NCI-H526 treated with DMSO at 0.1 percent for 48 hours (cell line): ENCODE data around the gene ENOX2.
"Not testable (repeated sequence)": the region's sequence is repeated elsewhere in the genome, so short reads cannot be mapped to it uniquely, and the experiment has no call there.

ENCODE experiments used
- DNase-seq: peaks from one replicate; lab custom pipeline; 2025; lab: John Stamatoyannopoulos, UW

ENOX2 gene

DNA sequence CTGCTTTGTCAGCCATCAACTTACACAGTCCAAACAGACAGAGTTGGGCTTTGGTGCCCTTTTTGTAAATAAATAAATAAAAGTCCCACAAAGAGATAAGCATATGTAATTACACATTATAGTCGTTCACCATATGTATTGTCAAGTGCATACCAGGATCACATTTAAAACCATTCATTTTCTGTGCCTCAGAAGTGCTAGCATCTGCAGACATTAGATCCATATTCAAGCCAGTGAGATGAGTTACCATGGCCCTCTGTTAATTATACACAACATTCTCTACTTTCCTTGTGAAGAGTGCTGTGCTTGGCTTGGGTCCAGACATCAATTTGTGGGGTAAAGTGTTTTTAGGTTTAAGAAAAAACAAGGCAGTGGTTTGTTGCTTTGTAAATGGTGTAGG lies 76.8 kb downstream of the ENOX2 start:
- no peak for DNase-seq

DNA sequence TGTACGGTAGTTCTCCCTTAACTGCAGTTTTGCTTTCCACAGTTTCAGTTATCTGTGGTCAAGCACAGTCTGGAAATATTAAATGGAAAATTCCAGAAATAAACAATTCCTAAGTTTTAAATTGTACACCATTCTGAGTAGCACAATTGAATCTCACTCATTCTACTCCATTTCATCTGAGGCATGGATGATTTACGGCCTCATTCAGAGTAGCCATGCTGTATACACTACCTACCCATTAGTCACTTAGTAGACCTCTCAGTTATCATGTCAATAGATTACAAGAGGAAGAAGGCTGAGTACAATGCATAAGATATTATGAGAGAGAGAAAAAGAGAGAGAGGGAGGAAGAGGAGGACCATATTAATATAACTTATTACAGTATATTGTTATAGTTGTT lies 77.5 kb downstream of the ENOX2 start:
- no peak for DNase-seq

DNA sequence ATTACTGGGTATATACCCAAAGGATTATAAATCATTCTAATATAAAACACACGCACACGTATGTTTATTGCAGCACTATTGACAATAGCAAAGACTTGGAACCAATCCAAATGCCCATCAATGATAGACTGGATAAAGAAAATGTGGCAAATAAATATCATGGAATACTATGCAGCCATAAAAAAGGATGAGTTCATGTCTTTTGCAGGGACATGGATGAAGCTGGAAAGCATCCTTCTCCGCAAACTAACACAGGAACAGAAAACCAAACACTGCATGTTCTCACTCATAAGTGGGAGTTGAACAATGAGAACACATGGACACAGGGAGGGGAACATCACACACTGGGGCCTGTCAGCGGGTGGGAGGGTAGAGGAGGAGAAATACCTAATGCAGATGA lies 83.6 kb downstream of the ENOX2 start:
- not testable (repeated sequence) for DNase-seq

DNA sequence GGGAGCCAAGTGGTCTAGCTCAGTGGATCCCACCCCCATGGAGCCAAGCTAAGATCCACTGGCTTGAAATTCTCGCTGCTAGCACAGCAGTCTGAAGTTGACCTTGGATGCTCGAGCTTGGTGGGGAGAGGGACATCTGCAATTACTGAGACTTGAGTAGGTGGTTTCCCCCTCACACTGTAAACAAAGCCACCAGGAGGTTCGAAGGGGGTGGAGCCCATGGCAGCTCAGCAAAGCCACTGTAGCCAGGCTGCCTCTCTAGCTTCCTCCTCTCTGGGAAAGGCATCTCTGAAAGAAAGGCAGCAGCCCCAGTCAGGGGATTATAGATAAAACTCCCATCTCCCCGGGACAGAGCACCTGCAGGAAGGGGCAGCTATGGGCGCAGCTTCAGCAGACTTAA lies 89.1 kb downstream of the ENOX2 start:
- not testable (repeated sequence) for DNase-seq

DNA sequence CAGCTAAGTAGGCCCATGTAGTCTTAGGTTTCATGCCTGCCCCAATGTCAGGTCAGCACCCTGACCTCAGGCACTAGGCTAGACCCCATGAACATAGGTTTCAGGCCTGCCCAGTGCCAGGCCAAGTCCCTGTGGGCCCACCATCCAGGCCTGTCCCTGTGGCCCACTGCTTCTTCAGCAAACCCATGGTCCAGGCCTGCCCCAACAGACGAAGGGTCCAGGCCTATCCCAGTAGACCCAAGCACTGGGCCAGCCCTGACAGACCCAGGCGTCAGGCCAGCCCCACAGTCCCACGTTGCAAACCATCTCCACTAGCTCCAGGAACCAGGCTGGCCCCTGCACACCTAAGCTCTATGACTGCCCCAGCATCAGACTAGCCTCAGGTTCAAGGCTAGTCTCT lies 92.4 kb downstream of the ENOX2 start:
- no peak for DNase-seq

DNA sequence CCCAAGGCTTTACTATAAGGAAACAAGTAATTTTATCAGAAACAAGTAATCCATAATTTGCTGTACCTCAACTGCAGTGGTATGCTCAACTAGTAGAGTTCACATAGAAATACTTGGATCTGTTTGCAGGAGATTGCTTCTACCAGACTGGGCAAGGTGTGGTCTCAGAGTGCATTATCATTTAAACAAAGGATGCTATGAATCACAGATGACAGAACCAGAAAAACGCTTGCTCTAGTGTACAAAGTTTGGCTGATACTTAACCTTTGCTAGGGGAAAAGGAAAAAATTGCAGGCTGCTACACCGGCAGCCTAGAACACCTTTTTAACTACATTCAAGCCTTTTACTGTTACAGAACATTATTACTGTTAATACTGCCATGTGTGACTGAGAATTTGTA lies 97.1 kb downstream of the ENOX2 start:
- DNase-seq, result no peak

DNA sequence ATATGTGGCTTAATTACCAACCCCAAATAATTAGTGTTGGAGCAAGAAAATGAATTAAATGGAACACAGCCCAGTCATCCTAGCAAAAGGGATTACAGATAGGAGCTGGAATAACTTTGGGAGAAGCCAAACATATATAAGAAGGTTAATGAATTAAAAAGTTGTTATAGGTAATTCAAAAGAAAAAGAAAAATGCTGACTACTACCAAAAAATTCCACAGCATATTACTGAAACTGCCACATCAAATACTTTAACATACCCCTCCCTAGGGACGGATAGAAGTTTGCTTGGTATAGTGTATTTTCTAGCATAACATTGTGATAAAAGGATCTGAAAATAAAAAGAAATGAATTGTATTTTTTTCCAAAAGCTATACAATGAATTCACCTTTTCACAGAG lies 99.5 kb downstream of the ENOX2 start:
- no peak for DNase-seq

DNA sequence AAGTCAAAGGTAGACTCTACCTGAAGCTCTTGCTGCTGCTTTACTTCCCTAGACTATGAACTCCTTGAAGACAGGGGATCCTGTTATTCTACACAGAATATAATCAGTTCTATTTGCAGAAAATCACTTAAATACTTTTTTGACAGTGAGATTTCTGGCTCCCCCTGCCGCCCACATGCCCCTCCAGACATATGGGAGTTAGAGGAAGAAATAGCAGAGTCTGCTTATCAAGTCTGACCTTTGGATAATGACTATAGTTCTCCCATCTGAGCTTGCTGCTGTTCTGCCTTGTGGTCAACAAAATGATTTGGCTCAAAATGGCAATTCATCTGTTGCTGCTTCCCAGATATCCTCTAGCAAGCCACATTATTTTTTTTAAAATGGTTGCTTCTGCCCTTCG lies 101.1 kb downstream of the ENOX2 start:
- no peak for DNase-seq

DNA sequence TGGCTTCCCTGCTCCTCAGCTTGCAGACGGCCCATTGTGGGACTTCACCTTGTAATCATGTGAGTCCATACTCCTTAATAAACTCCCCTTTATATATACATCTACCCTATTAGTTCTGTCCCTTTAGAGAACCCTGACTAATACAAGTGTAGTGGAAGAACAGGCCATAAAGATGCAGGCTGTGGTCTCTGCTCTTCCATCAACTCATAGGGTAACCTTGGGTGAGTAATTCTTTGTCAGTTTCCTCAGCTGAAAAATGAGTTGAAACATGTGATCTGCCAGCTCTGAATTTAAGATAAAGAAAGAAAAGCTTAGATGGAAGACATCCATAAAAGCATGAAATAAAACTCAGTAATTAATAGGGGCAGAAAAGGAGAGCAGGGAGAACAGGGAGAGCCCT lies 103.6 kb downstream of the ENOX2 start:
- DNase-seq, result no peak

DNA sequence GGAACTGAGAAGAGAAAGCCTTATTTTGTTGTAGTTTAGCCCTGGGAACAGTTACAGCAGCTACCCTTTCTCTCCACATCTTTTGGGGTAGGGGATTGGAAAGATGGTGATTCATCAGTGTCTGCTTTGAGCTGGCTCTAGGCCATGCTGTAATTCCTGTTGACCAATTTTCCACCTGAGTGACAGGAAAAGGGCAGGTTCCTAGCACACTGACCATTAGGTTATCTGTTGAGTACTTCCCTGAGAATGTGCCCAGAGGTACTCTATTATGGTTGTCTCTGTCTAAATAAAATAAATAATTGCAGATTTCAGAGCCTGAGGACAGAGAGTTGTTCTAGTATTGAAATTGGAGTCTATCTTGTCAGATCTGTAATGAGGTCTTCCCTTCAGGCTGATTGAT lies 109.0 kb downstream of the ENOX2 start:
- no peak for DNase-seq

DNA sequence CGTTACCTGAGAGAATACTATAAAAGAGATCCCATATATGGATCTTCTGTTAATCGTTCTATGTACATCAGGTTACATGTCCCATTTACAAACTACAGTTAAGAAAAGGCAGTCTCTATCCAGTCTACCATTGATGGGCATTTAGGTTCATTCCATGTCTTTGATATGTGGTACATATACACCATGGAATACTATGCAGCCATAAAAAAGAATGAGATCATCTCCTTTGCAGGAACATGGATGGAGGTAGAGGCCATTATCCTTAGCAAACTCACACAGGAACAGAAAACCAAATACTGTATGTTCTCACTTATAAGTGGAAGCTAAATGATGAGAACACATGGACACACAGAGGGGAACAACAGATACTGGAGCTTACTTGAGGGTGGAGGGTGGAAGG lies 111.1 kb downstream of the ENOX2 start:
- DNase-seq, result not testable (repeated sequence)

DNA sequence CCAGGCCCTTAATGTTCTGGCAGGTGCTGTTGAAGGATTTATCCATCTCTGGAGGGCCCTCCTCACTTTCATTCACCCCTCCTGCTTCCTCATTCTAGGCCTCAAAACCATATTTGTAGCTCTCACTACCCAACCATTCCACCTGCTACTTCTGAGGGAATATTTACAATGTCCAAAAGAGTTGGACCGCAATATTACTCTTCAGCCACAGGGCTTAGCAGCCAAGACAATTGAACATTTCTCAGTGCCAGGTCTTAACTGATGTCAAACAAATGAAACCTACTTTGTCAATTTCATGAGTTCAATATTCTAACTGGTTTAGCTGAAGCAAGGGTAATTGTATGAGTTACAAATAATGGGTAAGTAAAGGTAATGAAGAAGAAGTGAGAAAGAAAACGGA lies 113.2 kb downstream of the ENOX2 start:
- no peak for DNase-seq

DNA sequence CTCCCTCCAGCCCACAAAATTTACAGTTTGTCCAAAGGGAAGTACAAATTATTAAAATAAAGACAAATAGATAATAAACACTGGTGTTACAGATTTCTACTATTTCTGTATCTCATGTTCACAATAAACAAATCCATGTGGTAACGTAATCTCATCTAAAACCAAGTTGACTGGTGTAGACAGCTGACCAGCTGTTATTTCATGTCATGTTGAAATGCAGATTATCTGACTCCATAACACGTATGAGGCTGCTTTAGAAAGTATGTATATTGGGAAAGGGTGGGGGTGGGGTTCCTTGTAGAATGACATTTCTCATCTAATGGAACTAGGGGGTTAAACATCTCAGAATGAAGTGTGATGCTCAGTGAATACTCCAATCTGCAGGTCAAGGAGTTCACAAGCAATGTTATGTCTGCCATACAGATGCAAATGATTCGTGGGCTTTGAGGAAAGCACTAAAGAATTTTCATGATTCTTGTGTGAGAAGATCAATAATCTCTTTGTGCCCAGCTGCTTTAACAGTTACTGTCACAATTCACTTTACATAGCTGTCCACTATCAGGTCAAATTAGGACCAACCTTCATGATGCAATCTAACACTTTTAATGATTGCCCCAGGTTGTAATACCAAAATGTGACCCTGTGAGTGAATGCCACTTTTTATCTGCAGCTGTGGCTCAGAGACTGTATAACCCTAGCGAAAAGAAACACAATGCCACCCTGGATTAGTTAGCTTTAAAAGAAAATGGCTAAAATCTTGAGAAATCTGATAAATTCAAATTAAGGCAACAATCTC lies 114.0 kb downstream of the ENOX2 start:
- DNase-seq, result no peak

DNA sequence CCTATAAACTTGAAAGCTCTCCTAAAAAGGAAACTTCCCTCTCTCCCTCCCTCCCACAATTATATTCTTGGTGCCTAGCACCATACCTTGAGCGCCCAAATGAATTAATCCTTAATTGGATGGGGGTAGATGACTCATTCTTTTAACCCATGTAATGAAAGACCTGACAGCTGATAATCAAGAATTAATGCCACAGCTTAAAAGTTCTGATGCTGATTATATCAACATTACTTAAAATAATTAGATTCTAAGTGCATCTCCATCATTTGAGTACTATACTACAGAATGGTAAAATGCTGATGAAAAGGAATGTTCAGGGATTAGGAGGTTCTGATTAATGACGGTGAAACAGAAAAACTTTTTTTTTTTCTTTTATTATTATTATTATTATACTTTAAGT lies 117.0 kb downstream of the ENOX2 start:
- DNase-seq, result no peak

DNA sequence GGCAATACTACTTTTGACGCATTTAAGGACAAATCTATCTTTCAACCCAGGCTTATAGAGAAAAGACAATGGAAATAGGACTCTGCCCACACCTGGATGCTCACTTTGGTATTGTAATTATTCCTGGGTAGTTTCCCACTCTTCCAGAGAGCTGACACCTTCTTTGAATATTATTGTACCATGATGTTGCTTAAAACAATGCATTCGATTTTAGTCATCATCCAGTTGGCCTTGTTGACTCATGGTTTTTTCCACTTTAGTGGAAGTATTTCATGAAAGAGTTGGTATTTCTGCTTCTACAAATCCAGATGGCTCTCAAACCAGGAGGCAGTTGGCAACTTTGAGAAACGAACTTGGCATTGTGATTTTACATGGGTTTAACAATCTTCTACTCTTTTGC lies 124.2 kb downstream of the ENOX2 start:
- no peak for DNase-seq

DNA sequence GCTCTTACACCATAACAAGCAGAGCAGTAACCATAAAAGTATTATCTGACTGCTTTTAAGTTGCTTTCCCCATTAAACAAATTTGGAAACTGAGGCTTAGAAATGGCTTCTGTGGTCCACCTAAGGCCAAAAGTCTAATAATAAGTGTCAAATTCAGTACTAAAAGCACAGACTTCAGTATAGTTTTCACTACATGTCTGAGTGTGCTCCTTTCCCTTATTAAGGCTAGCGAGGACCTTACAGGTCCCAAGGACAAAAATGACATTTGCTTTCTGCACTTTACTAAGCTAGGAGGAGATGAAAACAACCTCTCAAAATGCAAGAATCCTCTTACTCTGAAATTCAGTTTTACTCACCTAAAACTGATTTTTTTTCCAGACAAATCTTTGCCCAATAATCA lies 127.2 kb downstream of the ENOX2 start:
- no peak for DNase-seq

DNA sequence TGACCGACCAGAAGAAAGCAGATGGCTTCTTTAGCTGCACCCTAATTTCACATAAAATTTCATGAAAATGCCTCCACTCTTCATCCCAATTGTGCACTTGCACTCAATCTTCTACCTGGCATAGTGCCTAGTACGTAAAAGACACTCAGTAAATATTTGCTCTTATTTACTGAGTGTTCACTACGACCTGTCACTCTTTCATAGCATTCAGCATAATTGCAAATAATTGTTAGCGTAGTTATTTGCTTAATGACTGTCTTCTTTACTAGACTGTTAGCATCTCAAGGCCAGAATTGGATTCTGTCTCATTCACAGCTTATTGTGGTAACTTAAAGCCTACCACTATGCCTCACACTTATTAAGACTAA lies 130.2 kb downstream of the ENOX2 start:
- no peak for DNase-seq

DNA sequence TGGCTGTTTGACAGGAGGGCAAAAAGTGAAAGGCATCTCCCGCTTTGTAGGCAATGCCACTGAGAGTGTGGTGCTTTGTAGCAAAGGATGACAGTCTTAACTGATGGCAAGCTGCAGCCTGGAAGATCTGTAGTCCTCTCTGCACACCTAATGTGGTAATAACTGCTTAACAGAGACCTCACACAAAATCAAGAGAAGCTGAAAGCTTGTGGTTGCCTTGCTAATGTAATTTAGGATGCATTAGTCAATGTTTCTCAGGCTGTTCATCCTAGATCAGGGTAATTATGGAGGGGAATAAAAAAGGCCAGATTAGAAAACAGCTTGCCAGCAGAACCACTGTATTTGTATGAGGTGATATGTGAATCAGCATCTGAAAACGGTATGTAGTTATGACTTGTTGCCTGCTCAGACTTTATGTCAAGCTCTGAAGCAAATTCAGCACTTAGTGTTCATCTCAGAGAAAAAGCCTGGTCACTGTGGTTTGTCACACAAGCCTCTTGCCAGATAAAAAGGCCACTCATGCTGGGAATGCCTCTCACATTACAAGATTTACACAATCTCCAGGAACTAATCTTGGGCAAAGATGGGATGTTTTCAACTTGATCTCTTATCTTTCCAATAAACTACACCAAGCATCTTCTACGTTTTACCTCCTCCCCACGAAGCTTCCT lies 130.8 kb downstream of the ENOX2 start:
- DNase-seq, result no peak

DNA sequence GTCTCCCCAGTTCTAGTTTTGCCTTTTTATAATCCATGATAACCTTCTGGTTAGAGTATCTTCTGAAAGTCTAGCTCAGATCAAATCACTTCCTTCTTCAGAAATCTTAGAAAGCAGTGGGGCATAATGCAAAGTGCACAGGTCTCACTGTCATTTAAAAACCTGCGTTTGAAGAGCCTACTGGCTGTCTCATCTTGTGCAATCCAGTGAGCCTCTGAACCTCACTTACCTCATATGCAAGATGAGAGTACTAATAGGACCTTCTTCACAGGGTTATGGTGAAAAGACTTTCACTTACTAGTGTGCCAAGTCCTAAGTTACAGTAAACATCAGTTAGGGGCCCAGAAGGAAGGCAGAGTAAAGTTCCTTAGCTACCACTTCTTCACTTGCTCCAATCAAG lies 131.4 kb downstream of the ENOX2 start:
- no peak for DNase-seq

DNA sequence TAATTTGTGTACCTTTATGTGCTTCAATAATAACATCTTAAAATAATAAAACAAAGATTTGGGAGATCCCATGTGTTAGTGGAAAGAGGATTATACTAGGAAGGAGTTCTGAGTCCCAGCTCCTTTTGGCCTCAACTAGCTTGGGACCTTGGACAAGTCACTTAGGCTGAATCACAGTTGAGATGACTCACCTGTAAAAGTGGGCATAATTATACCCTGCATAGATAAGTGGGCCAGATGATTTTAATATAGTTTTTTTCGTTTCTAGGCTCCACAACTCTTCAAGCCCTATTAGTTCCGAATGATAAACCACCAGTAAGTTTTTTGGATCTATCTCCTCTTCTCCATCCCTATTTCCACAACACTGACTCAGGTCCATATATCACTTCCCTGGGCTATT lies 131.8 kb downstream of the ENOX2 start:
- no peak for DNase-seq

DNA sequence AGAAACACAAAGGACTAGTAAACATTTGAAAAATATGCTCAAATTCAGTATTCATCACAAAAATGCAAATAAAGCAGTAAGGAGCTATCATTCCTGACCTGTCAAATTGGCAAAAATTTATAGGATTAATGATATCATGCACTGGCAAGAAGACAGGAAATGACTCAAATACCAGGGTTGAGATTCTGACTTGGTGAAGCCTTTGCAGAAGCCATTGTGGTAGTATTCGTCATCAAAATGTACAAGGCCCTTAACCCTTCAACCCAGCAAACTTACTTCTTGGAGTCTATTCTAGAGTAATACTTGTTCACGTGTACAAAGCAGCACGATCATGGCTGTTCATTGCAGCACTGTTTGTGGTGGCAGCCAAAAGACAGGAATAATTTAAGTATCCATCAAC lies 132.4 kb downstream of the ENOX2 start:
- DNase-seq, result no peak

DNA sequence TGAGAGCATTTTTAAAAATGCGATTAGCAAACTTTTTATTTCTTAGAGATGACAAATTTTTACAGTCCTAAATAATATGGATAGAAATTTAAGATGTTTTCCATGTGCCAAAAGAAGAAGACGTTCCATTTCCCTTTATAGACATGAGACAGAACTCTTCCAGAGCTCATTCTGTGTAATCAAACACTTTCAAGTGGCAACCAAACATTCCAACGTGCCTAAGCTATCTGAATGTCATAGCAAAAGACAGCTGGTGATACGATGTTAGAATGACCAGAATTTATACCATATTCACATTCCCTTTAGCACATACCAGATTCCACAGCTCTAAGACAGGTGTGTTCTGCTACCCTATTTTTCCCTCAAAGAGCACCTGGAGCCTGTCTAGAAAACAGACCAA lies 133.2 kb downstream of the ENOX2 start:
- no peak for DNase-seq

DNA sequence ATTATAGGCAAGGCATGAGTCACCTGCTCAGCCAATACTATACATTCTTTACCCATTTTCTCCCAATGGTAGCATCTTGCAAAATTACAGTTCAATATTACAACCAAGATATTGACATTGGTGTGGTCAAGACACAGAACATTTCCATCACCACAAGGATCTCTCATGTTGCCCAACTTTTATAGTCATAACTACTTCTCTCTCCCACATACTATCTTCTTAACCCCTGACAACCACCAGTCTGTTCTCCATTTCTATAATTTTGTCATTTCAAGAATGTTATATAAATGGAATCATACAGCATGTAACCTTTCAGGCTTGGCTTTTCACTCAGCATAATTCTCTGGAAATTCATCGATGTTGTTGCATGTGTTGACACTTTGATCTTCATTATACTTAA lies 144.9 kb downstream of the ENOX2 start:
- no peak for DNase-seq

DNA sequence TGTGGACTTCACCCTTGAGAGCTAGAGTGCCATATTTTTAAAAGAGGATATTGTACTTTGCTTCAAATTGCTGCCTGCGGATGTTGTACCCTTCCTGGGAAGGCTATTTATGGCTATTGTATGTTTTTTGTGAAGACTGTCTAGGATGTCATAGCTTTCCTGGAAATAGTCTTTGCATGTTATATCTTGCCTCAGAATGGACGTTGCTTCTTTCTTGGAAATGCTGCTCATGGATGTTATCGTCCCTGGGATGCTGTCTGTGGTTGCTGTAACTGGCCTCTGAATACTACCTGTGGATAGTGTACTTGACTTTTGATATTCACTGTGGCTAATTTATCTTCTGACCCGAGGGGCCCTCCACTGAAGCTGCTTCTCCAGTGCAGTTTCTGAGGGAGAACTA lies 146.8 kb downstream of the ENOX2 start:
- no peak for DNase-seq
